Measurements from ENCODE around the gene IDNK. TPM values are rescaled to one million over a fixed set of nuclear protein-coding genes. Genes with fewer than 3 reads are reported as not detected.

Gene IDNK
- total RNA-seq, 3 donors from 2014 or later: 4.9 to 9.0 (median 5.1) TPM

DNA sequence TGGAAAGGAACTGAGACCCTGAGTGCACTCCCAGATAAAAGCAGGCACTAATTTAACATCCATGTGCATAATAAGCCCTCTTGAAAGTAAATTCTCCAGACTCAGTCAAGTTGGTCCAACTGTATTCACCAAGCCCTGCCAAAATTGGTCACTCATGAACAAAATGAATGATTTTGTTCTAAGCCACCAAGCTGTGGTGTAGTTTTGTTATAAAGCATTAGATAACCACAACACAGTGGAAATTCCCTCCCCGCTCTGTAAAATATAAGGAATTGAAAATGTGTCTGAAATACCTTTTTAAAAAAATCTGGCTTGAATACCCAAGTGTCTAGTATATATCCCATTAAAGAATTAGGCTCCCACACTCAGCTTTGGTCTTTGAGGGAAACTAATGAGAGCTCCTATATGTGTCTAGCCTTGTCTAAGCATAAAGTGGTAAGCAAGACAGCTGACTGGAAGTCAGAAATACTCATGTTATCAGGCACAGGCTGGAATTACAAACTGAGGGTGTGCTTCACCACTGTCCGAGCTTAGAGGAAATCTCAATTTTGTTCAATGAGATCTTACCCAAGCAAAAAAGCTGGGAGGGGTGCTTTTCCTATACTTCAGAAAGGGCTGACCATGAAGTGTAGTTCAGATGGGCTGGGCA lies 33.2 kb downstream of the IDNK start:
- peaks cover 5% of the 10 kb centered on the region for H3K36me3 ChIP-seq

DNA sequence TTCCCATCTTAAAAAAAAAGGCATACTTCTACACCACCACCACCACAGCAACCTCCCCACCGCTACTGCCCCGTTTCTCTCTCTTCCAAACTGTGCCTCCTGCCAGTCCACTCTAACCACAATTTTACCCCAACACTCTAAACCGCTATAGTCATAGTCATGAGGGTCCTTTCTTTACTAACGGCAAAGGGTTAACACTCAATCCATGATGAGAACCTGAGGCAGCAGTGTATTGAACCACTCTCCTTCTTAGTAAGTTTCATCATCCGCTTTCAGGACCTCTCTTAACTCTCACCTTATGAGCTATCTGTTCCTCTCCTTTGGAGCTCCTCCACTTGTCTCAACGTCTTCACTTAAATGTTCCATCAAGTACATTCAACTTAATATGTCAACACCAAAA lies 34.0 kb downstream of the IDNK start:
- Histone ChIP-seq H3K27me3 (no peaks in the 10 kb centered on the region), H3K4me3 (no peak overlapping the region), H3K36me3 (peaks cover 1% of the 10 kb centered on the region), H3K27ac (no peak overlapping the region), H3K4me1 (no peaks in the 10 kb centered on the region), H3K9me3 (no peaks in the 10 kb centered on the region)
- intact Hi-C loops (cut with DNase I; ENCODE audit: low total_unique reads): no loop called here
- DNase-seq (ENCODE audit: low spot score in 2 of 2): no peak
- TF ChIP-seq CTCF (IDR thresholded peaks at IDR 0.05) (no peak), POLR2A (IDR thresholded peaks at IDR 0.05) (no peak), POLR2AphosphoS5 (IDR thresholded peaks at IDR 0.05) (no peak)

More for the DNA sequence above, 33.2 kb downstream of the IDNK start:
- H3K27me3 ChIP-seq: no peaks in the 10 kb centered on the region
- H3K27ac ChIP-seq: no peak overlapping the region
- no peak for DNase-seq (ENCODE audit: low spot score in 2 of 2)
- H3K4me3 ChIP-seq: no peak overlapping the region
- H3K9me3 ChIP-seq: no peaks in the 10 kb centered on the region
- intact Hi-C loops (cut with DNase I; ENCODE audit: low total_unique reads): no loop called here
- no peaks in the 10 kb centered on the region for H3K4me1 ChIP-seq
- TF ChIP-seq POLR2A (IDR thresholded peaks at IDR 0.05) (no peak), POLR2AphosphoS5 (IDR thresholded peaks at IDR 0.05) (no peak), CTCF (IDR thresholded peaks at IDR 0.05) (no peak)

DNA sequence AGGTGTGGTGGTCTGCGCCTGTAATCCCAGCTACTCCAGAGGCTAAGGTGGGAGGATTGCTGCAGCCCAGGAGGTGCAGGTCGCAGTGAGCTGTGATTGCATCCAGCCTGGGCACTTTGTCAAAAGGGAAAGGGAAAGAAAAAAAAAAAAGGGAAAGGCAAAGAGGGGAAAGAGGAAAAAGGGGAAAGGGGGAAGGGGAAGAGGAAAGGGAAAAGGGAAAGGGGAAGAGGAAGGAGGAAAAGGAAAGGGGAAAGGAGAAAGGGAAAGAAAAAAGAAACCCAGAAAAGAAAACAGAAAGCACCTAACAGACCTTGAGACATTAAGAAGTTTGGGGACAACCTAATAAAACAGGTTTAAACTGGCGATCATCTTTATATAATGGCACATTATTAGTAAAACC lies 40.0 kb downstream of the IDNK start:
- TF ChIP-seq CTCF (IDR thresholded peaks at IDR 0.05) (no peak), POLR2AphosphoS5 (IDR thresholded peaks at IDR 0.05) (no peak), POLR2A (IDR thresholded peaks at IDR 0.05) (no peak)
- Histone ChIP-seq H3K27ac (no peak overlapping the region), H3K36me3 (no peaks in the 10 kb centered on the region), H3K27me3 (no peaks in the 10 kb centered on the region), H3K9me3 (no peaks in the 10 kb centered on the region), H3K4me1 (no peaks in the 10 kb centered on the region), H3K4me3 (no peak overlapping the region)
- intact Hi-C loops (cut with DNase I; ENCODE audit: low total_unique reads): no loop called here
- no peak for DNase-seq (ENCODE audit: low spot score in 2 of 2)

DNA sequence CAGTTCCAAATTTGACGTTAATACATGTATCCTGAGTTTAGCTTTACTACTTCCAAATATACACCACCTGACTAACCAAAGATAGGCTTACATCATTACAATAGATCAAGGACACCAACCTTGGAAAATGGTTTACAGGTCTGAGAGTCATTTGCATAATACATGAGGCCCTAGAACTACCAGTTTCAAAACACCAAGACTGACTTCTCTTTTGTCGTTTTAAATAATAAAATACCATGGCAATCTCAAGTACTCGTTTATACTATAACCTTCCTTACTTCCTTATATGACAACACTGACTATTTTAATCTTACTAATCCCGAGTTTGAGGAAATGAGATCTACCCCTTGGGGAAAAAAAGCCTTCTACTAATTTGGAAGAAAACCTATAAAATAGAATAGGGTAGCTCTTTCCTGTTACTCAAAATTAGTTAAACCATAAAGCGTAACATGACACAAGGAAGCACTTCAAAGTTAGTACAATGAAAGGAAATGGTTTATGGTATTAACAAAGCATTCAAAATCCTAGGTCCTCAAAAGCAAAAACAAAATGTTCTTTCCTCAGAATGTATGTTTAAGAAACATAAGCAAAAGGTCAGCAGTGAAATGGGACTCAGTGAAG lies 42.7 kb downstream of the IDNK start:
- intact Hi-C loops (cut with DNase I; ENCODE audit: low total_unique reads): no loop called here
- H3K36me3 ChIP-seq: no peaks in the 10 kb centered on the region
- TF ChIP-seq POLR2AphosphoS5 (IDR thresholded peaks at IDR 0.05) (no peak), POLR2A (IDR thresholded peaks at IDR 0.05) (no peak), CTCF (IDR thresholded peaks at IDR 0.05) (no peak)
- DNase-seq (ENCODE audit: low spot score in 2 of 2): no peak
- peak overlapping the region in 1 of 2 donors; percentile 52 for H3K27ac ChIP-seq
- no peaks in the 10 kb centered on the region for H3K9me3 ChIP-seq
- H3K4me3 ChIP-seq: no peak overlapping the region
- no peaks in the 10 kb centered on the region for H3K4me1 ChIP-seq
- H3K27me3 ChIP-seq: no peaks in the 10 kb centered on the region

DNA sequence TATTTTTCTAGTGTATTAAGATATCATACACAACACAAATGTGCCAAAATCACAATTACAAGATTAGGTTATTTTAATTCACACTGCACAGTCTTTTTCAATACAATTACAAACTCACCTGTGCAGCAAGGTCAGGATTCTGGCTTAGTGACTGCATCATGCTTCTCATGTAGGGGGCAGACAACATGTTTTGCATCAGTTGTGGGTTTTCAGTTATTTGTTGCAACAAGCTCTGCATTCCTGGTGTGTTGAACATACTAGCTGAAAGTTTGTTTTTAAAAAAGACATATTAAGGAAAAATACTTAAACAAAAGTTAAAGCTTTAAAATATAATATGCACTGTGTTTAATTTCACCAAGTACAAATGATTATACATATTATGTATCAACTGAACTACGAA lies 46.1 kb downstream of the IDNK start:
- H3K36me3 ChIP-seq: no peaks in the 10 kb centered on the region
- no peak for DNase-seq (ENCODE audit: low spot score in 2 of 2)
- no peaks in the 10 kb centered on the region for H3K27me3 ChIP-seq
- H3K4me3 ChIP-seq: no peak overlapping the region
- intact Hi-C loops (cut with DNase I; ENCODE audit: low total_unique reads): no loop called here
- no peak overlapping the region for H3K27ac ChIP-seq
- H3K9me3 ChIP-seq: no peaks in the 10 kb centered on the region
- H3K4me1 ChIP-seq: no peaks in the 10 kb centered on the region
- TF ChIP-seq POLR2AphosphoS5 (IDR thresholded peaks at IDR 0.05) (no peak), POLR2A (IDR thresholded peaks at IDR 0.05) (no peak), CTCF (IDR thresholded peaks at IDR 0.05) (no peak)
